ENCODE measurements around the gene ARMC7.
A peak's percentile ranks its signal among the peaks of the same experiment; 100 is the strongest.
"Not testable (repeated sequence)": the region's sequence is repeated elsewhere in the genome, so short reads cannot be mapped to it uniquely, and the experiment has no call there.

The ARMC7 gene

DNA sequence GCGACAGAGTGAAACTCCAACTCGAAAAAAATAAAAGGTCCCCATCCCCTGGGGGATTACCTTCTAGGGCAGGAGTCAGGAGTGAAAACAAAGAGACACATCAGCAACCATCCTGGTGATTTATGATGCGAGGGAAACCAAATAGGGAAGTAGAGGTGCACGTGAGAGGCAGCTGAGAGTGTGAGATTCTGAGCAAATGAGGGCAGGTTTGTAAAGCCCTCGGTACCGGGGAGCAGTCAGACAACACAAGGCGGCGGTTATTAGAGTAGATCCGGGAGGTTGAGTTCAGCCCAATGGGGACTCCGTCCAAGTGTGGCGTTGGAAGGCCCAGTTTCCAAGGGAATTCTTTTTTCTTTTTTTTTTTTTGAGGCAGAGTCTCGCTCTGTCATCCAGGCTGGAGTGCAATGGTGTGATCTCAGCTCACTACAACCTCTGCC is 7.4 kb upstream of the ARMC7 start:
- no peak for DNase-seq (ENCODE audit: low read depth in 2 of 2)

DNA sequence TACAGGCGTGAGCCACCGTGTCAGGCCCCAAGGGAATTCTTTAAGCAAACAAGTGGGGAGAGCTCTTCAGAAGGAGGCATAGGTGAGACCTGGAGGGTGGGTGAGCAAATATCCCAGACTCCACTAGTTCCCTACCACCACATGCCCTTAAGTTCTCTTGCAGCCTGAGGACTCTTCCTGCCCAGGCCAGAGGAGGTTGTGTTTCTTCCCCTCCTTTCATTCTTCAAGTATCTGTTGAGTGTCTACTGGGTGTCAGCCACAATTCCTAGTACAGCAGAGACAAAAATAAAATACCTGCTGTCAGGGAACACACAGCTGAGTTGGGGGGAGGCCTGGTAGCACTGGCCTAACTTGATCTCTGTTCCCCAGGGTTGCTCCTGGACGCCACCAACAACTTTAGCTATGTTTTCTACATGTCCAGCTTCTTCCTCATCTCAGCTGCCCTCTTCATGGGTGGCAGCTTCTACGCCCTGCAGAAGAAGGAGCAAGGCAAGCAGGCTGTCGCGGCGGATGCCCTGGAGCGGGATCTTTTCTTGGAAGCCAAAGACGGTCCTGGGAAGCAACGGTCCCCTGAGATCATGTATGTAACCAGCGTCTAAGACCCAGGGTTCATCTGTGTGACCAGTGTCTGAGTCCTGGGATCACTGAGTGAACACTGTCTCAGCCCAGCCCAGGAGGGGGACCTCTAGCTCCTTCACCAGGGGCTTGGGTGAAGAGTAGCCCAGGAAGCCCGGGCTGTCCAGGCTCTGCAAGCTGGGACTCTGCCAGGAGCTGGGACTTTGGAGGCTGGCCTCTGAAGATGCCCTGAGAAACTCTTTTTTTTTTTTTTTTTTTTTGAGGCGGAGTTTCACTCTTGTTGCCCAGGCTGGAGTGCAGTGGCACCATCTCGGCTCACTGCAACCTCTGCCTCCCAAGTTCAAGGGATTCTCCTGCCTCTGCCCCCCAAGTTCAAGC is 5.9 kb upstream of the ARMC7 start:
- no peak for DNase-seq (ENCODE audit: low read depth in 2 of 2)

GRCh38 chr17:75105126-75106080 is 4.4 kb upstream of the ARMC7 start:
- no peak for DNase-seq (ENCODE audit: low read depth in 2 of 2)

GRCh38 chr17:75108193-75108592 is 1.6 kb upstream of the ARMC7 start:
- no peak for DNase-seq (ENCODE audit: low read depth in 2 of 2)

- DNase-seq (ENCODE audit: low read depth in 2 of 2): no peak
These were observed 743 bp upstream of the ARMC7 start for GRCh38 chr17:75109046-75109406.

GRCh38 chr17:75110234-75110937 is 617 bp downstream of the ARMC7 start:
- DNase-seq (ENCODE audit: low read depth in 2 of 2): no peak

- no peak for DNase-seq (ENCODE audit: low read depth in 2 of 2)
These were observed 2.1 kb downstream of the ARMC7 start for GRCh38 chr17:75111777-75112335.

GRCh38 chr17:75113798-75114551 is 4.2 kb downstream of the ARMC7 start:
- DNase-seq (ENCODE audit: low read depth in 2 of 2): peak; percentile 89

DNA sequence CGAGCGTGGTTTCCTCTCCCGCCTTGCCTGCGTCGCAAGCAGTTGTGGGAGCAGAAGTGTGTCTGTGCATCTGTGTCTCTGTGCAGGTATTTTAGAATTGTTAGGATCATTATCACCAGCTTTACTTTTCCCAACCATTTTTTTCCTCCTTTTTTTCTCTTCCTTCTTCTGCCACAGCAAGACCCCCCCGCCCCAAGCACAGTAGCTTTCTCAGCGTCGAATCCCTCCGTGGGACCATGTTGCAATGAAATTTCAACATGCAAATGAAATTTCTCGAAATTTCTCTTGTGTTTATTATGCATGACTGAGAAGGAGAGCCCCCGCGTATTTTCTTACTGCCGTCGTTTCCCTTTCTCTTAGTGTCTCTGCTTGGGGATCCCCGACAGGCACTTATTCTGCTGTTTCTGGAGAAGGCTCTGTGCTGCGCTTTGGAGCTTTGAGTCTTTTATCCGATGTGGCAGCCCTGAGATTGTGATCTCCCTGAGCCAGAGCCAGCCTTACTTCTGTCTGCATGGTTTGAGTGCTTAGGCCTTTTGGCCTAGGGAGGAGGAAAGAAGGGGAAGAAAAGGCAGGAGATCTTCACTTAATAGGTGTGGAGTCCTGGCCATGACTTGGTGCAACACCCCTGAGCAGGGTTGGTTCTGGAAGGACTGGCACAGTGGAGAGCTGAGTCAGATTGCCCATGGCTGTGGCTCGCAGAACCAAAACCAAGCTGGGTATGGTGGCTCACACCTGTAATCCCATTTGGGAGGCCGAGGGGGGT is 5.0 kb downstream of the ARMC7 start:
- no peak for DNase-seq (ENCODE audit: low read depth in 2 of 2)

GRCh38 chr17:75115555-75115954 is 5.8 kb downstream of the ARMC7 start:
- no peak for DNase-seq (ENCODE audit: low read depth in 2 of 2)

- no peak for DNase-seq (ENCODE audit: low read depth in 2 of 2)
These were observed 7.0 kb downstream of the ARMC7 start for GRCh38 chr17:75116737-75117136.

DNA sequence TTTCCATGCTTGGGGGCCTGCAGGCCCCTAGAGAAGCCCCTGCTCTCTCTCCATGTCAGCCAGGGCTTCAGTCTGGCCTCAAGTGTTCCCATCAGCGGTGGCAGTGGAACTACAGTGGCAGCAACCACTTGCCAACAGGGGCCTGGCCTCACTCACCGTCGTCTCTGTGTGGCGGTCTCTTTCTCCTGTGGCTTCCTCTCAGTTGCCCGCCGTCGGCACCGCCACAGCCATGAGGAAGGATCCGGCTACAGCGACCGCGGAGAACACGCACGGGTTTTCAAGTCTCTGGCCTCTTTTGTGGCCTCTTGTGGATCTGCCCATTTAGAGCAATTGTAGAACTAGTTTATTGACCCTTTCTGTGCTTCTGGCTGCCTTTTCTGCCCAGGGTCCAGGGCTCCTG is 8.5 kb downstream of the ARMC7 start:
- no peak for DNase-seq (ENCODE audit: low read depth in 2 of 2)

DNA sequence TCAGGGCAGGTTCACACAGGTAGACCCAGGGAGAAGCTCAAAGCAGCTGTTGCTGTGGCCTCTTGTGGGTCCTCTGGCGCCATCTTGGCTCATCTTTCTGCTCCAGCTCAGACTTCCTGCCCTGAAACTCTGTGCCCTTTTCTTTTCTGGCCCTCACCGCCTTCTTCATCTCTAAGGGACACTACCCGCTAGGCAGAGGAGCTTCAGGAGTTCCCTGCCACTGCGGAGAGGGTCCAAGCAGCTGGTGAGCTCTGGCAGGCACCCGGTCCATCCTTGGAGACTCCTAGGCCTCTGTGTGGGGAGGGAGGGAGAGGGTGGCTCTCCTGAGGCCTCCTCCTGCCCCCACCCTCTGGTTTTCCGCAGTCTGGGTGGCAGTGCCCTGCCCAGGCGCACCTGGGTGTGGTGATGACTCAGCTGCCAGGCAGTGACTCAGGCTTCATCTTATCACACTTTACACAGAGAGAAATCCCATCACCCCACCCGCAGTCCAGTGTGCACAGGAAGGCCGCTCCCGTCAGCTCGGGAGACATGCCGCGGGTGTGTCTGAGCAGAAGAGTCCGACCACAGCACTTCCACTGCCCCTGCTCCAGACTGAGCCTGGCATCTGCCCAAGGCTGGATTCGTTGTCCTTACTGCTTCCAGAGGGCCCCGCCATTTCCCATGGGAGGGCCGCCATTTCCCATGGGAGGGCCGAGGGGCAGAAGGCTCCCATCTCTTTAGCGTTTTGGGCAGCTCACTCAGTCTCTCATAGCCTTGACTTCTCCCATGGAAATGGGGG is 14.5 kb downstream of the ARMC7 start:
- DNase-seq (ENCODE audit: low read depth in 2 of 2): peak; percentile 41 to 45

- no peak for DNase-seq (ENCODE audit: low read depth in 2 of 2)
These were observed 15.0 kb downstream of the ARMC7 start for GRCh38 chr17:75124819-75125162.

GRCh38 chr17:75125984-75126383 is 16.2 kb downstream of the ARMC7 start:
- DNase-seq (ENCODE audit: low read depth in 2 of 2): no peak

DNA sequence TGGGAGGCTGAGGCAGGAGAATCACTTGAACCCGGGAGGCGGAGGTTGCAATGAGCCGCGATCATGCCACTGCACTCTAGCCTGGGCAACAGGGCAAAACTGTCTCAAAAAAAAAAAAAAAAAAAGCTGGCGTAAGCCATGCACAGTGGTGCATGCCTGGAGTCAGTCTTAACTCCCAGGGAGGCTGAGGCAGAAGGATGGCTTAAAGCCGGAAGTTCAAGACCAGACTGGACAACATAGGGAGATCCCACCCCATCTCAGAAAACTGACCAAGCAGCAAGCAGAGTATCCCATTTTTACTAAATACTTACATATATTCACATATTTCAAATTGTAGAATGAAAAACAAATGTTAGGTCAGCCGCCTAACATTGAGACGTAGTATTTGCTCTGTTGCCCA is 17.2 kb downstream of the ARMC7 start:
- DNase-seq (ENCODE audit: low read depth in 2 of 2): no peak

- not testable (repeated sequence) for DNase-seq (ENCODE audit: low read depth in 2 of 2)
These were observed 18.2 kb downstream of the ARMC7 start for GRCh38 chr17:75127936-75128335.

- DNase-seq (ENCODE audit: low read depth in 2 of 2): no peak
These were observed 19.1 kb downstream of the ARMC7 start for GRCh38 chr17:75128694-75129505.
